ENCODE measurements around the gene IL1RL2.

The IL1RL2 gene

DNA sequence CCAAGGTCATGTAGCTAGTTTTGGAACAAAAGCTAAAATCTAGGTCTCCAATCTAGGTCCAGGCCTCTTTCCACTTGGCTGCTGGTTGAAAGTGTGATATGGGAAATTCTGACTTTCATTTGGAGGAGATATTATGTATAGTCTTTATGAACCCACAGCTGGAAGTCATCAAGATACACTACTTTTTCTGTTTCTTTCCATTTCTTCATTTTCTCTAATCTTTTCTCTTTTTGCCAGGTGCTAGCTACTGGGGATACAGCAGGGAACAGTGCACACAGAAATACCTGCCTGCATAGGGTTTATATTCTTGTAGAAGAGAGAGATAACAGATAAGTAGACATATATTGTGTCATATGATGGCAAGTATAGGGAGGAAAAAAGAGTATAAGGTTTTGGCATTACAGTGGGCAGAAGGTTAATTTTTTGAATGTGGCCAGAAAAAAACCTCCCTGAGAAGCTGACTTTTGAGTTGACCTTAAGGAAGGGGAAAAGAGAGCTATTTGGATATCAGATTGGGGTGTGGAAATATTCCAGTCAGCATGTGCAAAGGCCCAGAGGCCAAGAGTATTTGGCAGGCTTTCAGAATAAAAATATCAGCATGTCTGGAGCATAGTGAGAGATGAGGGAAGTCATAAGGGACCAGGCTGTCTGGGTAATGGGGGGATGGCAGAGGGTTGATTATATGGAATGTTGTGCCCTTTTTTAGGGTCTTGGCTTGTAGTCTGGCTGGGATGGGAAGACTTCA, 28.6 kb upstream of the IL1RL2 start:
- no peak for DNase-seq (ENCODE audit: low spot score)

DNA sequence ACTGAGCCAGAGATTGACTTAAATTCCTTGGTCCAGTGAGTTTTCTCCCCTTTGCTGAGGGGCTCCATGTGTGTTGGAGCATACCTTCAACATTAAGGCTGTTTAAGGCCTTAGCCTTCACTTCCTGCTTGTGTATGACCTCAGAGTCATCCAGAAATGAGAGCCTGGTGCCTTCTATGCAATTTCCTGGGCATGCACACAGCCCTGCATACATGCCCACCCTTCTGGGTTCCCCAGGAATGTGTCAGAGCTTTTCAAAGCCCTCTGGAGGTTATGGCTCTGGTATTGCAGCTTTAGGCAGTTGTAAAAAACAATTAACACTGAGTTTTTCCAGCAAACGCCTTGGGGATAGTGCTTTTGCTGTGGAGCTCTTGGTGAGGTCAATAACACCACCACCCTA, 27.5 kb upstream of the IL1RL2 start:
- no peak for DNase-seq (ENCODE audit: low spot score)

DNA sequence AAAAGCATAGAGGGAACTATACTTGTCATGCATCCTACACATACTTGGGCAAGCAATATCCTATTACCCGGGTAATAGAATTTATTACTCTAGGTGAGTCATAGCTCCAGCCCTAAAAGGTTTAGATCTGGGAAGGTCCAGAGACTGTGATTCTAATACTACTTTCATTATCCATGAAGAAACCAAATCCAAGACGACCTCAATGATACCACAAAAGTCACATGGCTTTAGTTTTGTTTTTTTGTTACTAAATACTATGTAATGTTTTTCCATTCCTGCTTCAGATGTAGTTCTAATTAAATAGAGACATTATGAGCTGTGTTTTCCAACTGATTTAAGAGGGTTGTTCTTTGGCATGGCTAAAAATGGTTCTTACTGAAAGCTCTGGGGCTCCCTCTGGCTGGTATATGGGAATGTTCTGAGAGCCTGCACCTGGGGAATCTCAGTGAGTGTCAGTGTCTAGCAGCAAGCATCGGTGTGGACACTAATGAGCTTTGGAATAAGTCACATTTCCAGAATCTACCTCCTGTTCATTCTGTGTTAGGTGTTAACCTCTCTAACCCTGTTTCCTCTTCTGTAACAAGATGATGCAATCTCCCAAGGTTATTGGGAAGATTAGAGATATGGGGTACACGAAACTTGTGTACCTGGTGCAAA, 20.5 kb upstream of the IL1RL2 start:
- no peak for DNase-seq (ENCODE audit: low spot score)

DNA sequence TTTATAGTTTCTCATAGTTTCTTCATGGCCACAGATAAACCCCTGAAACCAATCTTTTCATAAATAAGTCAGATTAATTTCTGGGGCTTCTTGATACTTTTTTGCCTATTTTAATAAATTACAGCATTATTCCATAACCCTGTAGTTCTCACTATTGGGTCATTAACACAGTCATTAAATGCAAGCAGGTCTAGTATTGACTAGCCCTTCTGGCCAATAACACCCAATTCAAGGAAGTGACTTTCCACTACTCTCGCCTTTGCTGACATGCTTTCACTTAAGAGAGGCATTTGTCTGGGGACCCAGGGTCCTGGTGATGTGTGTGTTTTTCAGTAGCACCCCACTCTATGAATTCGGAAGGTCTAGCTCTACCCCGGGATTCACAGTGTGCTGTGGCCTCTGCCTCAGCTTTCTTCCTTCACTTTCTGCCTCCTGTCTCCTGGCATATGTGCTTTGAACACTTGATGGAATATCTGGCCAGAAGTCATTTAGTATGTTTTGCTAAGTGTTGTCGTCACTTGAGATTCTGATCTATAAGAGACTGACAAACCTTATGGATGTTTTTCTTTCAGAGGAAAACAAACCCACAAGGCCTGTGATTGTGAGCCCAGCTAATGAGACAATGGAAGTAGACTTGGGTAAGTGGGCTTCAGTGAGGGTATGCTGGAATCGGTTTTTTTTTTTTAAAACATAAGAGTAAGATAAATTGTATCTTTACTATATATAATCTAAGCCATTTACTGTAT, 18.6 kb upstream of the IL1RL2 start:
- no peak for DNase-seq (ENCODE audit: low spot score)

DNA sequence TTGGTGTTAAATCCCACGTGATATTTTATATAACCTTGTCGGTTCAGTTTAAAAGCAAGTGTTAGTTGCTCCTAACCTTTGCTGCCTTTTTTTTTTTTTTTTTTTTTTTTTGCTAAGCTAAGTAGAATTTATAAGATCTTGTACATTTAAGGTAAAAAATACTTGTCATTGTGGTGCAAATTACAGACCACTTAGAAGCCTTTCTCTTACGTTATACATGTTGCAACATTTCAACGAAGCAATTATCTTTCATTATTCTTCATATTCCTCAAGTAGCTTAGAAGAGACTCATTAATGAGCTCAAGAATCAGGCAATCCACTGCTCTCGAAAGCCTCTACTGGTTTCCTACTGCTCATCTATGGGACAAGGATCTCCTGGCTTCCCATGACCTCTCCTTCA, 14.9 kb upstream of the IL1RL2 start:
- DNase-seq (ENCODE audit: low spot score) = no peak

DNA sequence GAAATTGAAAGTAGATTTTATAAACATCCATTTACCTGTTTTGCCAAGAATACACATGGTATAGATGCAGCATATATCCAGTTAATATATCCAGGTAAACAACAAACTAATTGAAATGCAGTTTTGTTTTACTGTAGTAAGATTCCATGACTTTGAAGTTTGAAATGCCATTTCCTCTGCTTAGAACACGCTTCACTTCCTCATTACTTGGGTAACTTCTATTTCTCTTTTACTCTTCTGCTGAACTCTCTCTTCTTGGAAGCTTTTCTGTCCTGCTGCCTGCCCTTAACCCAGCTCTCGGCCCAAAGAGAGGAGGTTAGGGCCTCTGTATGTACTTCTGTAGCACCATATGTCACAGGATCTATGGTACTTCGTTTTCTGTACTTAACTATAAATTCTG, 14.1 kb upstream of the IL1RL2 start:
- DNase-seq (ENCODE audit: low spot score) = no peak

DNA sequence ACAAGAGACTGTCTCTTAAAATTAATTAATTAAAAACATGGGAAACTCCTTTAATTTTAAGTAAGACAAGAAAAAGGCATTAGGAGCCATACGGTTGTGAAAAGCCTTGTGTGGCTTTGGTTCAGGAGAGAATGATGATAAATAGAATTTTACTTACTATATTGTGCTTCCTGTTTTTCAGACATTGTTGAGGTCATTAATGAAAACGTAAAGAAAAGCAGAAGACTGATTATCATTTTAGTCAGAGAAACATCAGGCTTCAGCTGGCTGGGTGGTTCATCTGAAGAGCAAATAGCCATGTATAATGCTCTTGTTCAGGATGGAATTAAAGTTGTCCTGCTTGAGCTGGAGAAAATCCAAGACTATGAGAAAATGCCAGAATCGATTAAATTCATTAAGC, 10.7 kb upstream of the IL1RL2 start:
- DNase-seq (ENCODE audit: low spot score) = no peak

DNA sequence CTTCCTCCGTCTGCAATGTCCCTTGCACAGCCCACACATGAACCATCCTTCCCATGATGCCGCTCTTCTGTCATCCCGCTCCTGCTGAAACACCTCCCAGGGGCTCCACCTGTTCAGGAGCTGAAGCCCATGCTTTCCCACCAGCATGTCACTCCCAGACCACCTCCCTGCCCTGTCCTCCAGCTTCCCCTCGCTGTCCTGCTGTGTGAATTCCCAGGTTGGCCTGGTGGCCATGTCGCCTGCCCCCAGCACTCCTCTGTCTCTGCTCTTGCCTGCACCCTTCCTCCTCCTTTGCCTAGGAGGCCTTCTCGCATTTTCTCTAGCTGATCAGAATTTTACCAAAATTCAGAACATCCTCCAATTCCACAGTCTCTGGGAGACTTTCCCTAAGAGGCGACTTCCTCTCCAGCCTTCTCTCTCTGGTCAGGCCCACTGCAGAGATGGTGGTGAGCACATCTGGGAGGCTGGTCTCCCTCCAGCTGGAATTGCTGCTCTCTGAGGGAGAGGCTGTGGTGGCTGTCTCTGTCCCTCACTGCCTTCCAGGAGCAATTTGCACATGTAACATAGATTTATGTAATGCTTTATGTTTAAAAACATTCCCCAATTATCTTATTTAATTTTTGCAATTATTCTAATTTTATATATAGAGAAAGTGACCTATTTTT, 8.9 kb upstream of the IL1RL2 start:
- no peak for DNase-seq (ENCODE audit: low spot score)

DNA sequence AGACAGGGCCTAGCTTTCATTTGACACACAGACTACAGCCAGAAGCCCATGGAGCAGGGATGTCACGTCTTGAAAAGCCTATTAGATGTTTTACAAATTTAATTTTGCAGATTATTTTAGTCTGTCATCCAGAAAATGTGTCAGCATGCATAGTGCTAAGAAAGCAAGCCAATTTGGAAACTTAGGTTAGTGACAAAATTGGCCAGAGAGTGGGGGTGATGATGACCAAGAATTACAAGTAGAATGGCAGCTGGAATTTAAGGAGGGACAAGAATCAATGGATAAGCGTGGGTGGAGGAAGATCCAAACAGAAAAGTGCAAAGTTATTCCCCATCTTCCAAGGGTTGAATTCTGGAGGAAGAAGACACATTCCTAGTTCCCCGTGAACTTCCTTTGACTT, 7.8 kb upstream of the IL1RL2 start:
- DNase-seq (ENCODE audit: low spot score) = no peak

DNA sequence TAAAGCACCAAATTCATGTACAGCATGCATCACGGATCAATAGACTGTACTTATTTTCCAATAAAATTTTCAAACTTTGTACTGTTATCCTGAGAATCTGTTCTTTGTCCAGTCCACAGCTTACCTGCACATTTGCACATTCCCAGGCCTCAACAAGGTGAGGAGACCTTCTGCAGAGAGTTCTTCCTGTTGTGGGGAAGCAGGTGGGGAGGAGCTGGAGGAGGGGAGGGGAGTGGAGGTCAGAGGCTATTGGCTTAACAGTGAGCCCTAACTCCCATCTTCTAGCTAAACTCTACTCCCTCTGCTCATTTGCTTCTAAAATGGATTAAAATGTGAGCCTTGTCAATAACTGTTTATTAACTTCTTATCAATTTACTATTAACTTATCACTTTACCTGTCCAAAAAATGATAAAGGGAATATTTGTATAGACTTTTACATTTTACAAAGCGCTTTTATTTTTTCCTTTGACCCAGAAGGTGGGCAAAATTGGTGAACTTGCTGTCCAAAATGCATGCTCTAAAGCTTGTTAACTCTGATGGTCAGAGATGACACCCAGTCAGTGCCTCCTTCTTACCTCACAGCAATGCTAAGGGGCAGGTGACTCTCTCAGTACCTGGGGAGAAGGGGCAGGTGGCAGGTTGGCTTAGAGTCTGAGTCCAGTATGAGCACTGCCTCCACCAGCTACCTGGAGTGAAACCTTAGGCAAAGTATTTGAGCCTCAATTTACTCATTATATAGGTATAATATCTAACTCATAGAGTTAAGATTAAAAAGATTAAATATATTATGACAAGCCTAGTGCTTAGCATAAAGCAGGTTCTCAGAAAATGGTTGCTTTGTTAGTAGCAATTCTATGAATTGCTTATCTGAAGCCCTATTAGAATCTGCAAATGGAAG, 6.8 kb upstream of the IL1RL2 start:
- no peak for DNase-seq (ENCODE audit: low spot score)

DNA sequence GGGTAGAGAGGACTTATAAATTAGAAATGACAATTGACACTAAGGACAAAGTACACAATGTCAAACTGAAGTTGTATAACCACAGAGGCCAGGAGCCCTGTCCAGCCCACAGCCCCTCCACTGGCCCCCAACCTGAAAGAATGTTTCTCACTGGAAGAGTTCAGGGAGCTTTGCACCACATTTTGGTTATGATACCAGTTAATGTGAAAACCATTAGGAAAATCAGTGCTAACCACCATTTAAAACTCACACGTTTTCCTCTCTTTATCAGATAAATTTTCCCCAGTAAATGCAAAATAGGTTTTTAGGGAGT, 6.2 kb upstream of the IL1RL2 start:
- no peak for DNase-seq (ENCODE audit: low spot score)

DNA sequence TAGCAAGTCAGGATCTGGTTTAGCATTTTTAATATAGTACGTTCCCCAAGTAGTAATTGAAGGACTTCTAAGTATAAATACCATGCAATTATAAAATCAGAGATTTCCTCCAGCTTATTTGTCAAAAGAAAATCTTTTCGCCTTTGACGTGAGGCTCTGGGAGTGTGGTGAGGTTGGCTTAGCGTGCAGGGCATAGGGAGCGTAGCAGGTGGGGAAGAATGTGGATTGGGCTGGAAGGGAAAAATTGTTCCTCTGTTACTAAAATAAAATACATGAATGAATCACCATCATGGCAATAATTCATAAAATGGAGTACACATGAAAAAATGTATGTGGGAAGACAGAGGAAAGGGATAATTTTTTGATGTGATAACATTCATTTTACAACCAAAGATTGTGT, 5.4 kb upstream of the IL1RL2 start:
- DNase-seq (ENCODE audit: low spot score) = no peak

DNA sequence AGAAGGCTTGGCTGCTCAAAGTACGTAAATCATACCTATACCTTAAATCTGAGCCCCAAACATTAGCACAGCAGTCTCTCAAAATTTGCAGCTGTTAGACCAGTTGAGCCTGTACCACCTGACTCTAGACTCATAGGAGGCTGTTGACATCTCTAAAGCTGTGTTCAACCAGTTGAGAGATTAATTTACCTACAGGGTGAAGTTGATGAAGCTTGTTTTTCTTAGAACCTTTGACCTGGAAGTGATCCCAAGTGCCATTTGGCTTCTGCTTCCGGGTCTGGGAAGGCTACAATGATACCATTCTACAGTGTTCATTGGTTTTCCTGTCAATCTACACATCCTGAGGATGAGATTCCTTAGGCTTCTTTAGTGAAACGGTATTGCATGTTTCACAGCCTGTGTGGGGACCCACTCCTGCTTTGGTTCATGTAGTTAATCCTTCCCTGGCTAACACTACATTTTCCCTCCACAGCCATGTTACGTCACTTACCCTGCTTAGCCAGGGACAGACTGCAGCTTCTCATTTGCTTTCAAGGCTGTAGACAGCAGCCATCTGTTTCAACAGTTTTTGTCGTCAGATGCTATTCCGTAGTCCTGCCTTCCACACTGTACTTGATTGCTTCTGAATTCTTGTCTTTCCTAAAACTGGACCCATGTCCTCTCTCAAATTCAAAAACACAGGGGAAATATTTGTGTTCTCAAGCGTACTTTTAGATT, 4.7 kb upstream of the IL1RL2 start:
- DNase-seq (ENCODE audit: low spot score) = no peak

DNA sequence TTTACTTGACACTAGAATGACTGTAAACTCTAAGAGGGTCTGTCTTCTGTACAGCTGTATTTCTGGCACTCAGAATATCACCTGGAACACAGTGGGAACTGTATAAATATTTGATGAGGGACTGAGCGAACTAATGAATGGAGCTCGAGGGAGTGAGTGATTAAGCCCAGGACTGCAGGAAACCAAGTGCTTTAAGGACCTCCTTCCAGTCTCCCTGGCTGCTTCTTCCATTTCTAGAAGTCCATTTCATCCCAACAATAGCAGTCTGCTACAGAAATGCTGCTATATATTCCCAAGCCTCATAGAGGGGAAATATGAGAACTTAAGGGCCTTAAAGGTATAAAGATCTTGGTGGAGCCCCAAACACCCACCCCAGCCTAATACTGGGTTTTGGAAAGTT, 2.8 kb upstream of the IL1RL2 start:
- no peak for DNase-seq (ENCODE audit: low spot score)

DNA sequence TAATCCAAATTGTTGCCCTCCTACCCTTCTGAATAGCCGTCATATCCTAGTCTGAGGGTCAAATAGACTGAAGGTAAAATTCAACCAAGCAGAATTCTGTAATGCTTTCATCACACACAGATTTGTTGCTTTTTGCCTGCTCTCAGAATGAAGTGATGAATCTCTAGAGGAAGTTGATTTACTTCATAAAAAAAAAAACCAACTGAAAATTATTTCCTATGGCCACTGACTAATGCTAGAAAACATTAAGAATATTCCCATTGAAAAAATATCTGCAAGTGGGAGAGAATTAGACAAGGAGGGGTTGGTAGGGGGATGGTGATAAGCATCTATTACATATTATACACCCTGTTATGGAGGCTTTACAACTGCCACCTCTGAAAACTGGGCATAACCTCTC, 2.3 kb upstream of the IL1RL2 start:
- DNase-seq (ENCODE audit: low spot score) = no peak

DNA sequence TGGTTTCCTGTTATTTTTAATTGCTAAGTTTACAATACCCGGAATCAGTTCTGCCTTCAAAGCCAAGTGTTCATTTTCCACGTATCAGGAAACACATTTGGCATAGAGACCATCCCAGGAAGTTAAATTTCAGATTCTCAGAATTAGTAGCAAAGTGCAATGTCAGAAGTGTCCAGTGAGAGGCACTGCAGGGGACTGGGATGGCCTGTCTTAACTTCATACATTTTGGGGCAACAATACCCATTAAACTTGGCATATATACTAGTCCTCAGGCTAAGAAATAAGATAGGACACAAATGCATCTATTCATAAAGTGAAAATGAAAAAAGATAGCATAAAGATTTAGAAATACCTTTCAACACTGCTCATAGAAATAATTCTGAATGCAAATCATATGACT, 1.5 kb upstream of the IL1RL2 start:
- no peak for DNase-seq (ENCODE audit: low spot score)

DNA sequence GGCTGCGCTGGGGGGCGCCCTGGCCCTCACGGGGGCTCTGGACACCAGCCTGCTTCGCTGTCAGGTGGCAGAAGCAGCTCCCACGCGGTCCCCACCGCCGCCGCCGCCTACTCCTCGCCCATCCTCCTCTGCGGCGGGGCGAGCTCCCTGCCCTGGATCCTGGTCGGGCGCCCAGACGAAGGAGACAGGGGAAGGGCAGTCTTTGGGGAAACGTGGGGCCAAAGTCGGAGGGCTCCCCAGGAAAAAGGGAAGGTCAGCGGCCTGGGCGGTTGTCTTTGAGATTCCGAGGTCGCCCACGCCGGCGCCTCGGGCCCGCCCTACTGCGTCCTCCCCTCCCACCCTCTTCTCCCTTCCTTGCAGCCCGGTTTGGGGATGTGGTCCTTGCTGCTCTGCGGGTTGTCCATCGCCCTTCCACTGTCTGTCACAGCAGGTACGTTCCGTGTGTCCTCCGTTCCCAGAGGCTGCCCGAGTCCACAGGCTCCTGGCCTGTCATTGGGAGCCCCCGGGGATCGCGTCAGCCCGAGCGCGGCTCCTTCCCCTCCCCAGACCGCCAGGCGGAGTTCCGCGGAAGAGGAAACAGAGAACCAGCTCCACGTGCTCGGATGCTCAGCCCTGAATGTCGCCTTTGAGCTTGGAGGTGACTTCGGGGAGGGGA, 800 bp downstream of the IL1RL2 start:
- no peak for DNase-seq (ENCODE audit: low spot score)

DNA sequence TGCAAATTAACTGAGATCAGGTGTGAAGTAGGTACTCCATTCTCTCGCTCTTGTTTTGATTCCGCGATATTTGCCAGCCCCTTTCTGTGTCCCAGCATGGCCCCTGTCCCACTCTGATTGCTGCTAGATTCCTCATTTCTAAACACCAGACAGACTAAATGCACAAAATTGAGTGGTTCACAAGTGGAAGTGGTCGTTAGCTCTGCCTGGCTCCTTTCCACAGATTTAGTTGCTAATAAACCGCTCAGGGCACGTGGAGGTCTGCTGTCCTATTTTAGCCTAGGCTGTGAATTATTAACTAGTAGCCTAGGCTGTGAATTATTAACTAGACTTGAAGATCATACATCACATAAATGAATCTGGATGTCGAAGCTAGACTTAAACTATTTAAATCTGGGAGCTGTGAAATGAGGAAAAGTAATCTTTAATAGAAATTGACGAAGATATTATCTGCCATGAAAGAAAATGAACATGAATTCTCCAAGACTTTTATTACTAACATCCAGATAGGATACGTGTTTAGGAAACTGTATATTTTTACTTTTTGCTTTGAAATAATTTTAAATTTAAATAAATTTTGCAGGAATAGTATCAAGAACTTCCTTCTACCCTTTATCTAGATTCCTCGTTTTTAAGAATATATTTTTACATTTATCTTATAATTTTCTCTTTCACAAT, 3.7 kb downstream of the IL1RL2 start:
- DNase-seq (ENCODE audit: low spot score) = peak; percentile 47

DNA sequence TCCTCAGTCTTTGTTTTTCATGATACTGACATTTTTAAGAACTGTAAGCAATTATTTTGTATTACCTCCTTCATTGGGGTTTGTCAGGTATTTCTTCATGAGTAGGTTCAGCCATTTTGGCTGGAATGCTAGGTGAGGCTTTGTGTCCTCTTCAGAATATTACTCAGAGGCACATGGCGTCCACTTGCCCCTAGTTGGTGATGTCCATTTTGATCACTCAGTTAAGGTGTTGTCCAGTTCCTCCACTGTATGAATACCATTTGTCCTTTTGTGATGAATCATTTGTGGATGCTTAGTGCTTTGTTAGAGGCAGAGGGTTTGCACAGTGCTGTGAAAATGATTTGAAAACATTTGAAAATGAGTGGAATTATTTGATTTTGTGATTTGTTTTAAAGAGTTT, 4.7 kb downstream of the IL1RL2 start:
- DNase-seq (ENCODE audit: low spot score) = no peak

DNA sequence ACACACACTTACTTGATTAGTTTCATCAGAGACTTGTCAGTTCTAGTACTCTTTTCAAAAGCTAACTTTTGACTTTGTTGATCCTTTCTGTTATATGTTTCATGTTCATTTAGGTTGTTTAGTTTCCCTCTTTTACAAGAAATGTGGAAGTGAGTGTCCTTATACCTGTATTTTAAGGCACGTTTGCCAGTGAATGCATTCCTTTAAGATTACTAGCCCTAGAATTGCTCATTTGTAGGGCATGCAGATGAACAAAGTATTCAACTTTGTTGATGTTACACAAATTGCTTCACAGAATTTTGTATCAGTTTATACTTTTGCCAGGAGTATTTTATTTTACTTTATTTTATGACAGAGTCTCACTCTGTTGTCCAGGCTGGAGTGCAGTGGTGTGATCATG, 6.3 kb downstream of the IL1RL2 start:
- DNase-seq (ENCODE audit: low spot score) = no peak

Measured in HuH-7.5 (cell line).